ENCODE results near the gene KXD1. TPM values are rescaled to one million over a fixed set of nuclear protein-coding genes. Genes with fewer than 3 reads are reported as not detected.
"Not testable (repeated sequence)": the region's sequence is repeated elsewhere in the genome, so short reads cannot be mapped to it uniquely, and the experiment has no call there.

Gene KXD1
- polyA plus RNA-seq, 1 donor = 62.4 TPM

DNA sequence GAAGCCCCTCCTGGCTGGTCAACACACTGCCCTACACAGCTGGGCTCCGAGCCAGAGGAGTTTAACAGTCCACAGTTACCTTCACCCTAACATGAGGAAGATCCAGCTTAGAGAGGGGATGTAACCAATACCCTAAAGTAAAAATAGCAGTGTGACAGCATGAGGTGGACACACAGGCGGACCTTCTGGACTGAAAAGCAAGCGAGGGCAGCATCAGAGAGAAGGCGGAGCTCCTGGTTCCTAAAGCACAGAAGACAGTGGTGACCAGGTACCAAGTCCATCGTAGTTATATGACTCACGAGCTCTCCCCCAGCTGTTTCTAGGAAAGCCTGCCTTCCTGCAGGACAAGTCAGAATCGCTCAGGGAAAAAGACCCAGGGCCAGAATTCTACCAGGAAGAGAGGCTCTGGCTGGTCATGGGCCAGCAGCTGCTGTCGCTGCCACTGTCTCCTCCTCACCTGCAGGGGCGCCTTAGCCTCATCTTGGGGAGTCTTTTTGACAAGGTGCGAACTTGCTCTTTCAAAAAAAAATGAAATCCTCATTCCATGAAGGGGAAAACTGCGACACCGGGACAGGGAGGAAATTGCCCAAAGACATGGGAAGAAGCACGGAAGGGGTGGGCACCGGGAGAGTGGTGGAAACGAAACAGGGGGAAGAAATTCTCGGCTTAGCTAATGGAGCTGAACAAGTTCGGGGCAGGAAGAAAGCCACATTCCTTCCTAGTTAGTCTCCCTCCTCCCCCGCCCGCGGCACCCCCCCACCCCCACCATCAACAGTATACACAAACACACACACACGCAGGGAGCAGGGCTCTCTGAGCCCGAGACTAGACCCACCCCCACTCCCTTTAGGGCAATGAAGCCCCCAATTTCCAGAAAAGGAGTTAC is 37.5 kb upstream of the KXD1 start:
- DNase-seq = peak; percentile 90 to 93
- H3K4me1 ChIP-seq (ENCODE audit: control insufficient read depth, insufficient read depth, low read length) = peaks cover 41% of the 10 kb centered on the region
- no peaks in the 10 kb centered on the region for H3K36me3 ChIP-seq (ENCODE audit: control insufficient read depth, insufficient read depth, low read length)
- H3K27me3 ChIP-seq (ENCODE audit: control insufficient read depth, insufficient read depth, low read length) = no peaks in the 10 kb centered on the region
- no peaks in the 10 kb centered on the region for H3K9me3 ChIP-seq (ENCODE audit: control insufficient read depth, low read depth, low read length)
- H3K4me3 ChIP-seq (ENCODE audit: low read length) = peak overlapping the region; percentile 97
- H3K27ac ChIP-seq (ENCODE audit: low read length) = peak overlapping the region; percentile 98
- no CpG with 5 or more reads among the region's 22 CpGs for WGBS (ENCODE audit: insufficient coverage, low lambda C conversion rate)

DNA sequence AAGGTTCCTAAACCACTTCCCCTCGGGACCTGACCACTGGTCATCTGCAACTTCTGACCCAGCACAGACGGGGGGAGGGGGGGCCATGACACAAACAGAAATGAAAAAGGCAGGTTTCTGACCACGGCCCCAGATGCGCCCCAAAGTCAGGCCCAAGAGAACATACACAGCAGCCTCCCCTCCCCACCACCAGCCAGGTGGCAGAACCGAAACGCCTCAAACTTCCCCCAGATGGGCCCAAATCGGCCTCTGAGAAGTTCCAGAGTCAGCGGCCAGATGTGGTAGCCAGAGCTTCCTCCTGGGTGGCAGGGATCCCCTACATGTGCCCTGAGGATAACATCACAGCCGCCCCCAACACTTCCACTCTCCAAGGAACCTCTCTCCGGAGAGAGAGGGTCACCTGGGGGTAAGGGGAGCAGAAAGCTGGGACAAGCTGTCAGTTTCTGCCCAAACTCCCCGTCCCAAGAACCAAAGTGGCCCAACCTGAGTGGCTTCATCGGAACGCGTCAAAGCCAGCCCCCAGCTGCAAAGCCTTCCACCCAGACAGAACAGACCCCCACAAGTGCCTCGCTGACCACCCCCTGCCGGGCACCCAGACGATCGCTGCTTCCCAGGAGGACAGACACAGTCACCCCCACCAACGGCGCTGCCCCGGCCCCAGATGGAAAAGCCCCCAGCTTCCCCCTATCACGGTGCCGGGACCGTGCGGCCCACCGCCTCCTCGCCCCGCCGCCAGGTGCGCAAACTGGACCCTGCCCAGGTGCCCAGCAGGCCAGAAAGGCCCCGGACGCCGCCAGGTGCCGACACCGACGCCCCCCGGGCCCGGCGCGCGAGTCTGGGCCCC is 36.6 kb upstream of the KXD1 start:
- Histone ChIP-seq H3K27me3 (ENCODE audit: control insufficient read depth, insufficient read depth, low read length) (no peaks in the 10 kb centered on the region), H3K4me1 (ENCODE audit: control insufficient read depth, insufficient read depth, low read length) (peaks cover 33% of the 10 kb centered on the region), H3K9me3 (ENCODE audit: control insufficient read depth, low read depth, low read length) (no peaks in the 10 kb centered on the region), H3K27ac (ENCODE audit: low read length) (peak overlapping the region; percentile 98), H3K4me3 (ENCODE audit: low read length) (peak overlapping the region; percentile 97), H3K36me3 (ENCODE audit: control insufficient read depth, insufficient read depth, low read length) (no peaks in the 10 kb centered on the region)
- DNase-seq = peak in 1 of 2 donors; percentile 47
- no CpG with 5 or more reads among the region's 41 CpGs for WGBS (ENCODE audit: insufficient coverage, low lambda C conversion rate)

DNA sequence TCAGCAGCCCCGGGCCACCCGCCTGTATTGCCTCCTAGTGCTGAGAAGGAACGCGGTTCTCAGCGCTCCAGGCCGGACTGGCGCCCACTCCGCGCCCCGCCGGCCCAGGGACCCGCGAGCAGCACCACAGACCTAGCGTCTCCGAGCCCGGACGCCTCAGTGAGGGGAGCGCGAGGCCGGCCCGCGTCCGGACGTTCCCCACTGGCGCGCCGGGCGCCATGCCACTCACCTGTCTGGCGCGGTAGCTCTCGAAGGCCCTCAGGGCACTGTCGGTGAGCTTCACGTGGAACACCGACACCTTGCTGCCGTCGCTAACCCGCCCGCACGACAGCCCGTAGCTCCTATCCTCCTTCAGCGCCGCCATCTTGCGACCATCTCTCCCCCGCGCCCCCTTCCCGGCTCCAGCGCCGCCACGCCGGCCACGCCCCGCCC is 36.0 kb upstream of the KXD1 start, which contains the start of gene ELL:
Gene ELL (minus strand): TSS at position 379 of the 432 bp plus-strand sequence. CDS start 15 bp downstream, at position 364.
- no peaks in the 10 kb centered on the region for H3K36me3 ChIP-seq (ENCODE audit: control insufficient read depth, insufficient read depth, low read length)
- no peaks in the 10 kb centered on the region for H3K27me3 ChIP-seq (ENCODE audit: control insufficient read depth, insufficient read depth, low read length)
- no peaks in the 10 kb centered on the region for H3K9me3 ChIP-seq (ENCODE audit: control insufficient read depth, low read depth, low read length)
- peak within 1 kb of the TSS; percentile 97 for H3K4me3 ChIP-seq (ENCODE audit: low read length)
- no CpG with 5 or more reads among the region's 52 CpGs for WGBS (ENCODE audit: insufficient coverage, low lambda C conversion rate)
- H3K27ac ChIP-seq (ENCODE audit: low read length) = peak within 1 kb of the TSS; percentile 98
- peaks cover 31% of the 10 kb centered on the region for H3K4me1 ChIP-seq (ENCODE audit: control insufficient read depth, insufficient read depth, low read length)
- no peak for DNase-seq

DNA sequence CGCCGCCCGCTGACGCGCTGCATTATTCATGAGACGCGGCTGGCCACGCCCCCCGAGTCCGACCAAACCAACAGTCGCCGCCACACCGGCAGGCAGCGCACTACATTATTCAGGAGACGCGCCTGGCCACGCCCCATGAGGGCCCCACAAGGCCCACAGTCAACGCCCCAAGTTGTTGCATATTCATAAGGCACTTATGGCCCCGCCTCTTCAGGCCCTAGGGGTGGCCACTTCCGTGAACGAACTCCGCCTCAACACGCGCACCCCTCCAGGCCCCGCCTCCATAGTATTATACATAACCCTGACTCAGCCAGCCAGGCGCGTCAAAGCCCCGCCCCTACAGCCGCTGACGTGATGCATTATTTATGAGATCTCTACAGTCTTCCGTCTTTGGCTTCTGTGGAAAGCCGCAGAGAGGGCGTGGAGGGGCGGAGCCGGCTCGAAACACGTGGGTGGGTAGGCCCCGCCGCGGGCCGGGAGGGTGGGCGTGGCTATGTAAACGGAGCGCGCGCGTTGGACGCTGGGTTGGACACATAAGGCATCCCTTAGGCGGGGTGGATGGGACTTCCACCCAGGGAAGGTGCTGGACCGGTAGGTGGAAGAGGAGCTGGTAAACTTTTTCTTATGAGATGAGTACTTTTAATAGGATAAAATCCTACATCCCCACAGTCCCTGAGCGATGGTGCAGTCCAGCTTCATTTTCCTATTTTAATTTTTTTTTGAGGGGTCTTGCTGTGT is 35.4 kb upstream of the KXD1 start:
- no peaks in the 10 kb centered on the region for H3K9me3 ChIP-seq (ENCODE audit: control insufficient read depth, low read depth, low read length)
- peak; percentile 100 for DNase-seq
- no peaks in the 10 kb centered on the region for H3K27me3 ChIP-seq (ENCODE audit: control insufficient read depth, insufficient read depth, low read length)
- peaks cover 28% of the 10 kb centered on the region for H3K4me1 ChIP-seq (ENCODE audit: control insufficient read depth, insufficient read depth, low read length)
- peak overlapping the region; percentile 39 for H3K27ac ChIP-seq (ENCODE audit: low read length)
- H3K4me3 ChIP-seq (ENCODE audit: low read length) = peak overlapping the region; percentile 97
- WGBS (ENCODE audit: insufficient coverage, low lambda C conversion rate) = 67% methylated on average over 1 of the region's 51 CpGs
- H3K36me3 ChIP-seq (ENCODE audit: control insufficient read depth, insufficient read depth, low read length) = no peaks in the 10 kb centered on the region

DNA sequence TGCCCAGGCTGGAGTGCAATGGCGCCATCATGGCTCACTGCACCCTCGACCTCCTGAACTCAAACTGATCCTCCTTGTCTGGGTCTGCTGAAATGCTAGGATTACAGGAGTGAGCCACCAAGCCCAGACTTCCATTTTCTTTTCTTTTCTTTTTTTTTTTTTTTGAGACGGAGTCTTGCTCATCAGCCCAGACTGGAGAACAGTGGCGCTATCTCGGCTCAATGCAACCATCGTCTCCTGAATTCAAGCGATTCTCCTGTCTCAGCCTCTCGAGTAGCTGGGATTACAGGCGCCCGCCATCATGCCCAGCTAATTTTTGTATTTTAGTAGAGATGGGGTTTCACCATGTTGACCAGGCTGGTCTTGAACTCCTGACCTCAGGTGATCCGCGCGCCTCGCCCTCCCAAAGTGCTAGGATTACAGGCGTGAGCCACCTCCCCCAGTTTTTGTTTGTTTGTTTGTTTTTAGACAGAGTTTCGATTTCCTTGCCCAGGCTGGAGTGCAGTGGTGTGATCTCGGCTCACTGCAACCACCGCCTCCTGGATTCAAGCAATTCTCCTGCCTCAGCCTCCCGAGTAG is 34.7 kb upstream of the KXD1 start:
- Histone ChIP-seq H3K4me1 (ENCODE audit: control insufficient read depth, insufficient read depth, low read length) (peaks cover 25% of the 10 kb centered on the region), H3K27ac (ENCODE audit: low read length) (peak overlapping the region; percentile 39), H3K4me3 (ENCODE audit: low read length) (peak overlapping the region; percentile 16)
- not testable (repeated sequence) for H3K9me3 ChIP-seq (ENCODE audit: control insufficient read depth, low read depth, low read length); DNase-seq; H3K36me3 ChIP-seq (ENCODE audit: control insufficient read depth, insufficient read depth, low read length); H3K27me3 ChIP-seq (ENCODE audit: control insufficient read depth, insufficient read depth, low read length)
- 0% methylated on average over 1 of the region's 19 CpGs for WGBS (ENCODE audit: insufficient coverage, low lambda C conversion rate)

DNA sequence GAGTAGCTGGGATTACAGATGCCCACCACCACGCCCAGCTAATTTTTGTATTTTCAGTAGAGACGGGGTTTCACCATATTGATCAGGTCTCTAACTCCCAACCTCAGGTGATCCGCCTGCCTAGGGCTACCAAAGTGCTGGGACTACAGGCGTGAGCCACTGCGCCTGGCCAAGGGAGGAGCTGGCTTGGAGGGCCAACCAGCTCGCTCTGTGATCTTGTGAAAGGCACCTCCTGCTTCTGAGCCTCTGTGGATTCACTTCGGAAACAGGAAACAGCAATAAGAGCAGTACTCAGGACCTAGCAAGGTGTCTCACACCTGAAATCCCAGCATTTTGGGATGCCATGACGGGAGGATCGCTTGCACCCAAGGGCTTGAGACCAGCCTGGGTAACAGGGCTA is 33.8 kb upstream of the KXD1 start:
- H3K4me3 ChIP-seq (ENCODE audit: low read length) = no peak overlapping the region
- H3K27me3 ChIP-seq (ENCODE audit: control insufficient read depth, insufficient read depth, low read length) = no peaks in the 10 kb centered on the region
- H3K9me3 ChIP-seq (ENCODE audit: control insufficient read depth, low read depth, low read length) = no peaks in the 10 kb centered on the region
- WGBS (ENCODE audit: insufficient coverage, low lambda C conversion rate) = no CpG with 5 or more reads among the region's 9 CpGs
- no peak for DNase-seq
- no peak overlapping the region for H3K27ac ChIP-seq (ENCODE audit: low read length)
- peaks cover 16% of the 10 kb centered on the region for H3K4me1 ChIP-seq (ENCODE audit: control insufficient read depth, insufficient read depth, low read length)
- no peaks in the 10 kb centered on the region for H3K36me3 ChIP-seq (ENCODE audit: control insufficient read depth, insufficient read depth, low read length)

DNA sequence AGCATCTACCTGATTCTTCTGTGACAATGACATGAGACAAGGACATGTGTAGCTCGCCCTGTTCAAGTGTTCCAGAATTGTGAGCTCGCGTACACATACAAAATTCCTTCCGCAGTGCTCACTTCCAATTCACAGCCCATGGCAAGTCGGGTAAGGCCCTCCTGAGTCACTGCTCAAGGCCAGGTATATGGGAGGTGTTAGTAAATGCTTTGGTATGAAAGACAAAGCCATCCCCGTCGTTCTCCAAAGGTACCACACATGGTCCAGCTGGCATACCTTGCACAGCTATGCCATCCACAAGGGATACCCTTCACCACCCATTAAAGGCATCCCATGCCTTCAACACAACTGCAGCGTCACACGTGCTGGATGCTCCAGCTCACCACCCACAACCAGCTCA is 31.4 kb upstream of the KXD1 start:
- Histone ChIP-seq H3K36me3 (ENCODE audit: control insufficient read depth, insufficient read depth, low read length) (peaks cover 2% of the 10 kb centered on the region), H3K4me3 (ENCODE audit: low read length) (no peak overlapping the region), H3K9me3 (ENCODE audit: control insufficient read depth, low read depth, low read length) (no peaks in the 10 kb centered on the region), H3K4me1 (ENCODE audit: control insufficient read depth, insufficient read depth, low read length) (no peaks in the 10 kb centered on the region), H3K27me3 (ENCODE audit: control insufficient read depth, insufficient read depth, low read length) (no peaks in the 10 kb centered on the region), H3K27ac (ENCODE audit: low read length) (no peak overlapping the region)
- no peak for DNase-seq
- WGBS (ENCODE audit: insufficient coverage, low lambda C conversion rate) = no CpG with 5 or more reads among the region's 9 CpGs

DNA sequence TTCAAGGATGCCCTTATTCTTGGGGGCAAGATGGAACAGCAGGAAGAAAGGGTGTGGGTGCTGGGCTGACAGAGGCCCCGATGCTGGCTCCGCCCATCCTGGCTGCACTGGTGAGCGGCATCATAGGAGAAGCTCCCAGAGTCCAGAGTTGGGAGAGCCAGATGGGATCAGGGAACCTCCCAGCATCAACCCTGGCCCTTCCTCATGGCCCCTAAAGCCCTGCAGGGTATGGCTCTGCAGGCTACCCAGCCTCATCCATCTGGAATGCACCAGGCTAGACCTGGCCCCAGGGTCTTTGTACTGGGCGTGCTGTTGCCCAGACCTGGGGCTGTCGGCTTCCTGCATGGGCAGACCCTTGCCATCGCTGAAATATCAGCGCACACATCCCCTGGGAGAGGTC is 27.9 kb upstream of the KXD1 start:
- Histone ChIP-seq H3K4me1 (ENCODE audit: control insufficient read depth, insufficient read depth, low read length) (no peaks in the 10 kb centered on the region), H3K4me3 (ENCODE audit: low read length) (no peak overlapping the region), H3K27ac (ENCODE audit: low read length) (no peak overlapping the region), H3K36me3 (ENCODE audit: control insufficient read depth, insufficient read depth, low read length) (peaks cover 24% of the 10 kb centered on the region), H3K9me3 (ENCODE audit: control insufficient read depth, low read depth, low read length) (no peaks in the 10 kb centered on the region), H3K27me3 (ENCODE audit: control insufficient read depth, insufficient read depth, low read length) (no peaks in the 10 kb centered on the region)
- no peak for DNase-seq
- WGBS (ENCODE audit: insufficient coverage, low lambda C conversion rate) = no CpG with 5 or more reads among the region's 7 CpGs

DNA sequence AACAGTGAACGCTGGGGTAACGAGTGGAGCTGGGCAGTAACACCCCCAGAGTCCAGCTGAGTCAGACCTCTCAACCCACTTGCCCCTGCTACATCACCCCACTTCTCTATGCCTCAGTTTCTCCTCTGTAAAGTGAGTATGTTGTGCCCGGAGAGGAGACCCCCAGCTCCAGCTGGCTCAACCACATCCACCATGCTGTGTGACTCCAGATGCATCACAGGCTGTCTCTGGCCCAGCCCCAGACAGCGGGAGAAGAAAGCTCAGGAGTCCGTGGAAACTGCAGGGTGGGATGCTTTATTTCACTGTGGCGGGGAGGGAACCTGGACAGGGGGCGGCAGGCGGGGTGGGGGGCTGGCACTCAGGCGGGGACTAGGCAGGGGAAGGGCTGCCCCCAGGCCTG is 26.2 kb upstream of the KXD1 start:
- no peak overlapping the region for H3K4me3 ChIP-seq (ENCODE audit: low read length)
- no CpG with 5 or more reads among the region's 9 CpGs for WGBS (ENCODE audit: insufficient coverage, low lambda C conversion rate)

More for the DNA sequence above, 26.2 kb upstream of the KXD1 start:
- Histone ChIP-seq H3K4me1 (ENCODE audit: control insufficient read depth, insufficient read depth, low read length) (no peaks in the 10 kb centered on the region), H3K9me3 (ENCODE audit: control insufficient read depth, low read depth, low read length) (no peaks in the 10 kb centered on the region), H3K36me3 (ENCODE audit: control insufficient read depth, insufficient read depth, low read length) (peaks cover 38% of the 10 kb centered on the region), H3K27me3 (ENCODE audit: control insufficient read depth, insufficient read depth, low read length) (no peaks in the 10 kb centered on the region), H3K27ac (ENCODE audit: low read length) (no peak overlapping the region)
- no peak for DNase-seq
